Measurements from ENCODE around the gene UBE4A.

UBE4A gene, protein sequence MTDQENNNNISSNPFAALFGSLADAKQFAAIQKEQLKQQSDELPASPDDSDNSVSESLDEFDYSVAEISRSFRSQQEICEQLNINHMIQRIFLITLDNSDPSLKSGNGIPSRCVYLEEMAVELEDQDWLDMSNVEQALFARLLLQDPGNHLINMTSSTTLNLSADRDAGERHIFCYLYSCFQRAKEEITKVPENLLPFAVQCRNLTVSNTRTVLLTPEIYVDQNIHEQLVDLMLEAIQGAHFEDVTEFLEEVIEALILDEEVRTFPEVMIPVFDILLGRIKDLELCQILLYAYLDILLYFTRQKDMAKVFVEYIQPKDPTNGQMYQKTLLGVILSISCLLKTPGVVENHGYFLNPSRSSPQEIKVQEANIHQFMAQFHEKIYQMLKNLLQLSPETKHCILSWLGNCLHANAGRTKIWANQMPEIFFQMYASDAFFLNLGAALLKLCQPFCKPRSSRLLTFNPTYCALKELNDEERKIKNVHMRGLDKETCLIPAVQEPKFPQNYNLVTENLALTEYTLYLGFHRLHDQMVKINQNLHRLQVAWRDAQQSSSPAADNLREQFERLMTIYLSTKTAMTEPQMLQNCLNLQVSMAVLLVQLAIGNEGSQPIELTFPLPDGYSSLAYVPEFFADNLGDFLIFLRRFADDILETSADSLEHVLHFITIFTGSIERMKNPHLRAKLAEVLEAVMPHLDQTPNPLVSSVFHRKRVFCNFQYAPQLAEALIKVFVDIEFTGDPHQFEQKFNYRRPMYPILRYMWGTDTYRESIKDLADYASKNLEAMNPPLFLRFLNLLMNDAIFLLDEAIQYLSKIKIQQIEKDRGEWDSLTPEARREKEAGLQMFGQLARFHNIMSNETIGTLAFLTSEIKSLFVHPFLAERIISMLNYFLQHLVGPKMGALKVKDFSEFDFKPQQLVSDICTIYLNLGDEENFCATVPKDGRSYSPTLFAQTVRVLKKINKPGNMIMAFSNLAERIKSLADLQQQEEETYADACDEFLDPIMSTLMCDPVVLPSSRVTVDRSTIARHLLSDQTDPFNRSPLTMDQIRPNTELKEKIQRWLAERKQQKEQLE

GRCh38 chr11:118359295-118359958, at the start of gene UBE4A:
Gene UBE4A, plus strand, starts transcription at chr11:118359600. Its CDS starts 5,481 bp downstream, at chr11:118365081.
- TF ChIP-seq CTCF (IDR thresholded peaks at IDR 0.05; ENCODE audit: control insufficient read depth, insufficient read depth, low read depth, low read length, missing control alignments), result no peak
- peak; percentile 70 for DNase-seq (ENCODE audit: low read depth)
- H3K4me3 ChIP-seq (ENCODE audit: control insufficient read depth, low read depth, low read length), result peak within 1 kb of the TSS; percentile 59

- no peak overlapping the region for H3K4me3 ChIP-seq (ENCODE audit: control insufficient read depth, low read depth, low read length)
- TF ChIP-seq CTCF (IDR thresholded peaks at IDR 0.05; ENCODE audit: control insufficient read depth, insufficient read depth, low read depth, low read length, missing control alignments), result no peak
- DNase-seq (ENCODE audit: low read depth), result no peak
Measured at GRCh38 chr11:118310271-118310670, 49.1 kb upstream of the UBE4A start.

GRCh38 chr11:118310781-118311485, 48.5 kb upstream of the UBE4A start:
- no peak for TF ChIP-seq CTCF (IDR thresholded peaks at IDR 0.05; ENCODE audit: control insufficient read depth, insufficient read depth, low read depth, low read length, missing control alignments)
- no peak overlapping the region for H3K4me3 ChIP-seq (ENCODE audit: control insufficient read depth, low read depth, low read length)
- DNase-seq (ENCODE audit: low read depth), result no peak

DNA sequence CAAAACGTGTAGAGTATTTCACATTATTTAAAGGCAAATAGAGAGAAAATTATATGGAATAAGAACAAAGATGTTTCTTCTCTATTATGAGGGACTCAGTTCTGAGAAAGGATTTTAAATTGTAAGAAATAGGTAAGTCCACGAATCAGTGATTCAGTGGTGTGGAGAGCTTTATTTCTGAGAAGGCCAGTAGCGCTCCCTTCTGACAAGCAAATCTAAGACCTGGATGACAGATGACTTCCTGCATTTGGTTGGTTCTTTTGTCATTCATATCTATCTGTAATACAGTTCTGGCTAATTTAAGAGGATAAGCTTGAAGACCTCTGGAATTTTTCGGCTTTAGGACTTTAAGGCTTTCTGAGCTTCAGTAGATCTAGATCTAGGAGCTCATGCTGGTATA, 47.9 kb upstream of the UBE4A start:
- no peak for TF ChIP-seq CTCF (IDR thresholded peaks at IDR 0.05; ENCODE audit: control insufficient read depth, insufficient read depth, low read depth, low read length, missing control alignments)
- DNase-seq (ENCODE audit: low read depth), result no peak
- H3K4me3 ChIP-seq (ENCODE audit: control insufficient read depth, low read depth, low read length), result no peak overlapping the region

DNA sequence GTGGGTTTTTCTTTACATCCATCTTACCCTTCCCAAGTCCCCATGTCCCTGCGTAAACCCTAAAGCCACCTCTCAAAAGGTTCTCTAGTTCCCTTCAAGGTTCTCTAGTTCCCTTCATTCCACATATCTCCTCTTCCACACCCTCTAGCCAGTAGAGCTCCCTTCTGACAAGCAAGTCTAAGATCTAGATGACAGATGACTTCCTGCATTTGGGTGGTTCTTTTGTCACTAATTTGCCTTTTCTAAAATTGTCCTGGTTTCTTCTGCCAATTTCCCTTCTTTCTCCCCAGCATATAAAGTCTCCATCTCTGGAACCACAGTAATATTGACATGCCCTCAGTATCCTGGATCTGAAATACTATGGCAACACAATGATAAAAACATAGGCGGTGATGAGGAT, 47.1 kb upstream of the UBE4A start:
- no peak overlapping the region for H3K4me3 ChIP-seq (ENCODE audit: control insufficient read depth, low read depth, low read length)
- no peak for TF ChIP-seq CTCF (IDR thresholded peaks at IDR 0.05; ENCODE audit: control insufficient read depth, insufficient read depth, low read depth, low read length, missing control alignments)
- DNase-seq (ENCODE audit: low read depth), result no peak

All from AG09309 (cell line).